PC-9 (cell line): ENCODE data around the gene NF1. TPM values are rescaled to one million over a fixed set of nuclear protein-coding genes. Genes with fewer than 3 reads are reported as not detected.

Experiments
- BruUV-seq: library from RNA; stranded (reverse); fragments of 400-500 nt; replicated peaks from 2 replicates; lab custom pipeline; 2021; lab: Mats Ljungman, UMichigan
- CTCF ChIA-PET: fragments of 300-600 bp; sonication (Branson Sonifier 250); formaldehyde crosslinking; loops from one replicate; lab custom pipeline; 2022; ENCODE audit warnings: antibody characterized with exemption; lab: Charles Lee
- POLR2A ChIA-PET: fragments of 300-600 bp; sonication (Branson Sonifier 250); formaldehyde crosslinking; loops from one replicate; lab custom pipeline; 2022; ENCODE audit warnings: antibody characterized with exemption; ENCODE audit not compliant: unreplicated experiment; lab: Charles Lee
- DNase-seq, 2 experiments: peaks; one replicate each; pipeline versions ENCODE4 v3.0.0 to v3.0.0-alpha.2; 2015 to 2022; ENCODE audit warnings: mixed read lengths in 1 of 2
- H2AFZ ChIP-seq: fragments of 200-600 bp; sonication (generic); 2 replicates; pipeline ENCODE4 v1.8.1; 2017; ENCODE audit warnings: antibody characterized with exemption
- H3F3A ChIP-seq: fragments of 200-600 bp; sonication (generic); 2 replicates; pipeline ENCODE4 v1.8.1; 2017; ENCODE audit warnings: antibody characterized with exemption, mild to moderate bottlenecking, low read depth; ENCODE audit not compliant: insufficient read depth
- H3K27ac ChIP-seq: fragments of 200-600 bp; sonication (generic); 2 replicates; pipeline ENCODE4 v1.6.1; 2016; ENCODE audit warnings: mixed run types
- H3K27me3 ChIP-seq: fragments of 200-600 bp; sonication (generic); 2 replicates; pipeline ENCODE4 v1.6.1; 2016; ENCODE audit warnings: low read depth, mixed run types; ENCODE audit not compliant: insufficient read depth
- H3K36me3 ChIP-seq: fragments of 200-600 bp; sonication (generic); 2 replicates; pipeline ENCODE4 v1.6.1; 2016; ENCODE audit warnings: low read depth, mixed run types
- H3K4me1 ChIP-seq: fragments of 200-600 bp; sonication (generic); replicated peaks from 2 replicates; pipeline ENCODE4 v1.6.1; 2016; ENCODE audit warnings: mixed run types; ENCODE audit not compliant: insufficient read depth
- H3K4me2 ChIP-seq: fragments of 200-600 bp; sonication (generic); 2 replicates; pipeline ENCODE4 v1.6.1; 2017; ENCODE audit warnings: mixed run types
- H3K4me3 ChIP-seq: fragments of 200-600 bp; sonication (generic); 2 replicates; pipeline ENCODE4 v1.6.1; 2016; ENCODE audit warnings: mixed run types
- H3K79me2 ChIP-seq: fragments of 200-600 bp; sonication (generic); 2 replicates; pipeline ENCODE4 v1.6.1; 2017; ENCODE audit warnings: low read depth, mixed run types
- H3K9me2 ChIP-seq: fragments of 200-600 bp; sonication (generic); 2 replicates; pipeline ENCODE4 v1.8.1; 2017; ENCODE audit warnings: mild to moderate bottlenecking; ENCODE audit not compliant: insufficient read depth
- H3K9me3 ChIP-seq: fragments of 200-600 bp; sonication (generic); 2 replicates; pipeline ENCODE4 v1.8.1; 2016; ENCODE audit warnings: low read depth; ENCODE audit not compliant: insufficient read depth
- H4K20me1 ChIP-seq: fragments of 200-600 bp; sonication (generic); 2 replicates; pipeline ENCODE4 v1.8.1; 2017; ENCODE audit not compliant: insufficient read depth
- EZH2 ChIP-seq: fragments of 200-600 bp; sonication (generic); IDR thresholded peaks from 2 replicates; pipeline ENCODE4 v1.8.0; 2017; ENCODE audit warnings: antibody characterized with exemption, low read depth
- intact Hi-C: fragments of 100-400 bp; cut with micrococcal nuclease; formaldehyde crosslinking; loops from one replicate; pipeline ENCODE4 v1.10.0; 2022; ENCODE audit not compliant: unreplicated experiment
- total RNA-seq: library from RNA; stranded (reverse); gene quantifications from 2 replicates; pipeline ENCODE4 v1.2.3, GENCODE V29; 2021
- TF ChIP-seq, protein P1 (sequence below): fragments of 200-600 bp; sonication (generic); conservative IDR thresholded peaks from 2 replicates; pipeline ENCODE4 v1.6.1; 2017; ENCODE audit warnings: mixed run types, antibody characterized with exemption, mild to moderate bottlenecking, moderate library complexity

Gene NF1
- total RNA-seq, 1 experiment from 2014 or later, result 61.0 TPM

DNA sequence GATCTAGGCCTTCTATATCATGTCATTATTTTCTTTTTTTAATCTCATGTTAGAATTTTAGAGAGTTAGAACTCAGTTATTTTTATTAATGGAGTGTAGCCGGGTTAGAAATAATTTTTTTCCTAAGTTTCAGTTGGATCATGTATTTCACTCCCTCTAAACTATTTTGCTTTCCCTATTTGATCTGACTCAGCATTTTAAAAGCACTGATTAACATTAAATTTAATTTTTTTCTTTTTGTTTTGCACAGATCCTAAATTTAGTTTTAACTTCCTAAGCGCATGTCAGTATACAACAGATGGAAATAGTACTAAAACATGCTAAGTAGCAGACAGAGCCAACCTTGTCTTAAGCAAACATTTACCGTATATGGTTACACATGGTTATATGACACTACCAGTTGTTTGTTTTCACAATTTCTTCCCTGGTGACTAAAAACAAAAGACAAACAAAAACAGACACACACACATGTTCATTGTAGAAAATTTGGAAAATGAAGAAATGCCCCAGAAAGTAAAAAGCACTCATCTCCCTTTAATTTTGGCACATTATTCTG is 263.1 kb downstream of the NF1 start:
- H3K9me3 ChIP-seq, result no peaks in the 10 kb centered on the region
- peaks cover 57% of the 10 kb centered on the region for H3K36me3 ChIP-seq
- DNase-seq, result no peak
- H3K9me2 ChIP-seq, result no peaks in the 10 kb centered on the region
- intact Hi-C loops, result no loop called here
- no peaks in the 10 kb centered on the region for H3K79me2 ChIP-seq
- no peak overlapping the region for H2AFZ ChIP-seq
- H3K4me2 ChIP-seq, result no peak overlapping the region
- POLR2A ChIA-PET, result no interaction called here
- no peak for TF ChIP-seq EZH2
- TF ChIP-seq, protein P1, sequence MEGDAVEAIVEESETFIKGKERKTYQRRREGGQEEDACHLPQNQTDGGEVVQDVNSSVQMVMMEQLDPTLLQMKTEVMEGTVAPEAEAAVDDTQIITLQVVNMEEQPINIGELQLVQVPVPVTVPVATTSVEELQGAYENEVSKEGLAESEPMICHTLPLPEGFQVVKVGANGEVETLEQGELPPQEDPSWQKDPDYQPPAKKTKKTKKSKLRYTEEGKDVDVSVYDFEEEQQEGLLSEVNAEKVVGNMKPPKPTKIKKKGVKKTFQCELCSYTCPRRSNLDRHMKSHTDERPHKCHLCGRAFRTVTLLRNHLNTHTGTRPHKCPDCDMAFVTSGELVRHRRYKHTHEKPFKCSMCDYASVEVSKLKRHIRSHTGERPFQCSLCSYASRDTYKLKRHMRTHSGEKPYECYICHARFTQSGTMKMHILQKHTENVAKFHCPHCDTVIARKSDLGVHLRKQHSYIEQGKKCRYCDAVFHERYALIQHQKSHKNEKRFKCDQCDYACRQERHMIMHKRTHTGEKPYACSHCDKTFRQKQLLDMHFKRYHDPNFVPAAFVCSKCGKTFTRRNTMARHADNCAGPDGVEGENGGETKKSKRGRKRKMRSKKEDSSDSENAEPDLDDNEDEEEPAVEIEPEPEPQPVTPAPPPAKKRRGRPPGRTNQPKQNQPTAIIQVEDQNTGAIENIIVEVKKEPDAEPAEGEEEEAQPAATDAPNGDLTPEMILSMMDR, result no peak
- BruUV-seq, result no TSS peak
- H3K27me3 ChIP-seq, result no peaks in the 10 kb centered on the region
- CTCF ChIA-PET, result no interaction called here
- no peak overlapping the region for H3K4me3 ChIP-seq
- no peak overlapping the region for H3K27ac ChIP-seq
- no peaks in the 10 kb centered on the region for H3K4me1 ChIP-seq
- H3F3A ChIP-seq, result peaks cover 4% of the 10 kb centered on the region; the same call in 1 of the 2 replicates
- H4K20me1 ChIP-seq, result no peaks in the 10 kb centered on the region

DNA sequence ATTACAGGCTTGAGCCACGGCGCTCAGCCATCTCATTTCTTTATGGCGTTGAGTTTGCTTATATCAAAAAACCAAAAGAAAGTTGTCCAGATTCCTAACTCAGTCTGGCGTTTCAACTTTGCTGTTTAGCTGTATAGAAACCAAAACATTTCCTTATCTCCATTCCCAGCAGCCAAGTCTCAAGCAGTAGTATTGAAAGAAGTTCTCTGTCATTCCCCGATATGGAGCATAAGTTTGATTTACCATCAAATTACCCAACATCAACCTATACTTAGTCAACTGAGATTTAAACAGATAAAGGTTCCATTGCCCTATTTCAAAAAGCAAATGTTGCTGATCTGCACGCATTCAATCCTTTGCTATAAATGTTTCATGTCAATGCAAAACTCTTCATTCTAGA is 269.2 kb downstream of the NF1 start:
- BruUV-seq, result no TSS peak
- no peaks in the 10 kb centered on the region for H3K4me1 ChIP-seq
- no peak overlapping the region for H3K4me2 ChIP-seq
- ChIA-PET POLR2A (no interaction called here), CTCF (interaction anchor here (0.6 kb wide), 1 partner anchor 86 kb away, joined by 5 read pairs; no protein-coding TSS in a partner anchor)
- H3K4me3 ChIP-seq, result no peak overlapping the region
- peaks cover 4% of the 10 kb centered on the region; the same call in 1 of the 2 replicates for H3F3A ChIP-seq
- intact Hi-C loops, result no loop called here
- H3K9me2 ChIP-seq, result no peaks in the 10 kb centered on the region
- H3K9me3 ChIP-seq, result no peaks in the 10 kb centered on the region
- no peak overlapping the region for H3K27ac ChIP-seq
- no peak overlapping the region for H2AFZ ChIP-seq
- H3K79me2 ChIP-seq, result no peaks in the 10 kb centered on the region
- H4K20me1 ChIP-seq, result no peaks in the 10 kb centered on the region
- TF ChIP-seq EZH2, result no peak
- TF ChIP-seq, protein P1, result no peak
- DNase-seq, result no peak
- no peaks in the 10 kb centered on the region for H3K27me3 ChIP-seq
- H3K36me3 ChIP-seq, result peaks cover 30% of the 10 kb centered on the region

DNA sequence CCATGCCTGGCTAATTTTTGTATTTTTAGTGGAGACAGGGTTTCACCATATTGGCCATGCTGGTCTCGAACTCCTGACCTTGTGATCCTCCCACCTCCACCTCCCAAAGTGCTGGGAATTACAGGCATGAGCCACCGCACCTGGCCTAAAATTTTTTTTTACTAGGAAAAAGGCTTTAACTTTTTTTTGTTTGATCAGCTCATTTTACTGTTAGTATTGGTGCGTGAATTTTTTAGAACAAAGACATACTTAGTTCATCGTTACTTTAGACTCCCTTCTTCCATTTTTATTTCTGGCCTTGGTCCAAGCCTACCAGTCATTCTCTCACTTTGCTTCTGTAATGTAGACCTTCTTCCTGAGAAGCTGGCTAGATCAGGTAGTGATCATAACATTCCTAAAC is 271.3 kb downstream of the NF1 start:
- H3K9me2 ChIP-seq, result no peaks in the 10 kb centered on the region
- CTCF ChIA-PET, result no interaction called here
- TF ChIP-seq EZH2, result no peak
- TF ChIP-seq, protein P1, result no peak

More for the DNA sequence above, 271.3 kb downstream of the NF1 start:
- POLR2A ChIA-PET, result no interaction called here
- Histone ChIP-seq H3K36me3 (peaks cover 18% of the 10 kb centered on the region; the same call in 1 of the 2 replicates), H3K4me2 (no peak overlapping the region), H3K4me1 (no peaks in the 10 kb centered on the region), H3K4me3 (no peak overlapping the region), H3K79me2 (no peaks in the 10 kb centered on the region), H4K20me1 (no peaks in the 10 kb centered on the region), H3K9me3 (no peaks in the 10 kb centered on the region), H2AFZ (no peak overlapping the region), H3F3A (peaks cover 4% of the 10 kb centered on the region; the same call in 1 of the 2 replicates), H3K27ac (no peak overlapping the region), H3K27me3 (no peaks in the 10 kb centered on the region)
- no peak for DNase-seq
- intact Hi-C loops, result no loop called here
- BruUV-seq, result no TSS peak
